NCI-H524 treated with DMSO at 0.1 percent for 48 hours (cell line): ENCODE measurements around the gene GCNT1.

Experiments
- DNase-seq: peaks from one replicate; lab custom pipeline; 2025; lab: John Stamatoyannopoulos, UW

Gene GCNT1

GRCh38 chr9:76534026-76534425 is 75.0 kb downstream of the GCNT1 start:
- no peak for DNase-seq

DNA sequence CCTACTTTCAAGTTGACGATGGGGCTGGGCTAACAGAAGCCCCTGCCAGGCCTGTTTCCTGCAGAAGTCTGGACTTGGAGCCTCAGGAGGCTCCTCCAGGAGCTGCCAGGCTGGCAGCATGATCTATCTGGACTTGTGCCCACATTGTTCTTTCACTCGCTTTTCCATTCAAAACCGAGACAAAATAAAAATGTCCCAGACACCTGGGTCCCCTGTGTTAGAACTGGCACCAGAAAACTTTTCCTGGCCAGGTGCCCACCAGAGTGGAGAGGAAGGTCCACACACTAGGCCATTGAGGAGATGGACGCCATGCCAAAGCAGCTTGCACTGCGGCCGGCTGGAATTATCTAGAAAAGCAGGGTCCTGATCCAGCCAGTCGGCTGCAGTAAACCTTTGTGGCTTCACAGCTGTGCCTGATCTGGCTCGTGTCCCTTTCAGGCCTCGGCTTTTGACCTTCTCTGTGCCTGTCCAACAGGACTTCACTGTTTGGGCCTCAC is 78.2 kb downstream of the GCNT1 start:
- no peak for DNase-seq

GRCh38 chr9:76539180-76539579 is 80.2 kb downstream of the GCNT1 start:
- DNase-seq, result no peak

GRCh38 chr9:76542360-76542759 is 83.4 kb downstream of the GCNT1 start:
- DNase-seq, result no peak

GRCh38 chr9:76545191-76545590 is 86.2 kb downstream of the GCNT1 start:
- no peak for DNase-seq

DNA sequence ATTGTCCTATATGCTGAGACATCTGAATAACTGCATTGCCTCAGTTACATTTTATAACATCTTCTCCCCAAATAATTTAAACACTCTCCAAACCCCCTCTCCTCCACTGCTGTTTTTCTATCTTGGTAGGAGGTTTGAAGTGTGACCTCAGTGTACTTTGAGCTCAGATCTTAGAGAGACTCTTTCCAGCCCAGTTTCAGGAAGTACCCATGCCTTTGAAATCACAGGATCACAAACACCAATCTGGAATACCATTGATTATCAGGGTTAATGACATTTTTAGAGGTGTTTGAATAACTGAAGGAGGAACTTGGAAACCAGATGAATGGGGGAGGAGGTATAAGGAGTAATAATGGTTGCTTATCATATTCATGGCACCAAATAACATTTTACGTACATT is 93.2 kb downstream of the GCNT1 start:
- DNase-seq, result no peak

DNA sequence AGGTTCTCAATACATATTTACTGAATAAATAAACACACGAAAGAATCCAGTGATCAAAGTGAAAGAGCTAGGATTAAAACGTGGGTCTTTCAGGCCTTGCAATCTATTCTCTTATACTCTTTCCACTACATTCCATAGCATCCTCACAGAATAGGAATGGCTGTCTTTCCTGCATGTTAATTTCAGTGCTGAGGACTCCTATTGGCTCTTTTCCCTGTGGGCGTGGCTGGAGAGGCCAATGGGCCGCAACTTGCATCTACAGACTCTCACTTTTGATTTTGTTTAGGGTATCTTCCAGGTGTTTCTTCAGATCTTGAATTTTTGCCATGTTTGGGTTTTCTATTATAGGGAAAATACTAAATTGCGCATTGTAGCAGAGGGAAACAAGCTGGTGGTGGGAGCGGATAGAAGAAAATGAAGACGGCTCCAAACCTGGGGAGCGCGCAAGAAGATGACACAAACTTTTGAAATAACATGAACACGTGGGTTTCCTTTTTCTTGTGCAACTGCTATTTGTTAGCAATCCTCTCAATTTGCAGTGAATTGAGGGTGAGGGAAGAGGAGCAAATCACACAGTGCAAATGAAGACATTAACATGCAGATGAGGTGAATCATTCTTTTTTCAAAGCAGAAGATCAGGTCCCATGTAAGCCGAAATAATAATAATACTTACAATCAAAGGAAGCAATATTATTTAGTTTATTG is 93.9 kb downstream of the GCNT1 start:
- DNase-seq, result no peak

DNA sequence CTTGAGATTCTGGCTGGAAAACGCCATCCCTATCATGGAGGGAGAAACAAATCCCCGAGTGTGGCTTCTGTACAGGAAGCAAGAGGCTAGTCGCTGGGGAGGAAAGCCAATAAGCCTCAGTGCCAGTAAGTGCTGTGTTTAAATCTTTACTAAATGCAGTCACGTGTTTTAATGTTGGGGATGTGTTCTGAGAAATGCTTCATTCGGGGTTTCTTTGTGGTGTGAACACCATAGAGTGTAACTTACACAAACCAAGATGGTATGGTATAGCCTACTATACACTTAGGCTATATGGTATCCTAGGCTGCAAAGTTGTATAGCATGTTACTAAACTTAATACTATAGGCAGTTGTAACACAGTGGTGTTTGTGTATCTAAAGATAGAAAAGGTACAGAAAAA is 94.7 kb downstream of the GCNT1 start:
- no peak for DNase-seq
